22Rv1 (cell line): ENCODE results near the gene CMSS1.

Source experiments
- CTCF ChIP-seq: fragments of 450-650 bp; IDR thresholded peaks from 2 replicates; pipeline ENCODE4 v1.5.1; 2017; ENCODE audit warnings: mild to moderate bottlenecking
- ZFX ChIP-seq: fragments of 450-650 bp; IDR thresholded peaks from 2 replicates; pipeline ENCODE4 v1.6.1; 2017; ENCODE audit warnings: antibody characterized with exemption, borderline replicate concordance

GRCh38 chr3:99950921-99951320 is 133.3 kb downstream of the CMSS1 start:
- TF ChIP-seq CTCF (no peak), ZFX (no peak)
